Measurements from ENCODE around the gene FMNL2.
A peak's percentile ranks its signal among the peaks of the same experiment; 100 is the strongest.

Gene FMNL2

GRCh38 chr2:152602750-152603149 lies 267.8 kb downstream of the FMNL2 start:
- Histone ChIP-seq H3K4me3 (ENCODE audit: low read length in 2 of 2) (no peak overlapping the region), H3K36me3 (ENCODE audit: control insufficient read depth in 2 of 2, insufficient read depth in 2 of 2, low read length in 2 of 2) (no peaks in the 10 kb centered on the region), H3K27me3 (ENCODE audit: control insufficient read depth in 2 of 2, insufficient read depth in 2 of 2, low read length in 2 of 2) (no peaks in the 10 kb centered on the region), H3K9ac (ENCODE audit: low read depth in 1 of 2, low read length in 2 of 2) (no peak overlapping the region), H3K27ac (ENCODE audit: low read depth in 2 of 2, low read length in 2 of 2) (no peak overlapping the region), H3K4me1 (ENCODE audit: control insufficient read depth in 2 of 2, insufficient read depth in 2 of 2, low read length in 2 of 2) (no peaks in the 10 kb centered on the region), H3K9me3 (ENCODE audit: control insufficient read depth in 2 of 2, low read length in 2 of 2) (no peaks in the 10 kb centered on the region)

GRCh38 chr2:152603166-152603565 lies 268.2 kb downstream of the FMNL2 start:
- no peak overlapping the region for H3K27ac ChIP-seq (ENCODE audit: low read depth in 2 of 2, low read length in 2 of 2)
- no peaks in the 10 kb centered on the region for H3K36me3 ChIP-seq (ENCODE audit: control insufficient read depth in 2 of 2, insufficient read depth in 2 of 2, low read length in 2 of 2)
- H3K9ac ChIP-seq (ENCODE audit: low read depth in 1 of 2, low read length in 2 of 2), result no peak overlapping the region
- no peak overlapping the region for H3K4me3 ChIP-seq (ENCODE audit: low read length in 2 of 2)
- H3K4me1 ChIP-seq (ENCODE audit: control insufficient read depth in 2 of 2, insufficient read depth in 2 of 2, low read length in 2 of 2), result no peaks in the 10 kb centered on the region
- no peaks in the 10 kb centered on the region for H3K27me3 ChIP-seq (ENCODE audit: control insufficient read depth in 2 of 2, insufficient read depth in 2 of 2, low read length in 2 of 2)
- no peaks in the 10 kb centered on the region for H3K9me3 ChIP-seq (ENCODE audit: control insufficient read depth in 2 of 2, low read length in 2 of 2)

- Histone ChIP-seq H3K4me3 (ENCODE audit: low read length in 2 of 2) (no peak overlapping the region), H3K27ac (ENCODE audit: low read depth in 2 of 2, low read length in 2 of 2) (no peak overlapping the region), H3K27me3 (ENCODE audit: control insufficient read depth in 2 of 2, insufficient read depth in 2 of 2, low read length in 2 of 2) (no peaks in the 10 kb centered on the region), H3K9ac (ENCODE audit: low read depth in 1 of 2, low read length in 2 of 2) (no peak overlapping the region), H3K36me3 (ENCODE audit: control insufficient read depth in 2 of 2, insufficient read depth in 2 of 2, low read length in 2 of 2) (no peaks in the 10 kb centered on the region), H3K9me3 (ENCODE audit: control insufficient read depth in 2 of 2, low read length in 2 of 2) (no peaks in the 10 kb centered on the region), H3K4me1 (ENCODE audit: control insufficient read depth in 2 of 2, insufficient read depth in 2 of 2, low read length in 2 of 2) (no peaks in the 10 kb centered on the region)
These were observed 271.1 kb downstream of the FMNL2 start for GRCh38 chr2:152606081-152606480.

GRCh38 chr2:152606941-152607340 lies 272.0 kb downstream of the FMNL2 start:
- H3K4me1 ChIP-seq (ENCODE audit: control insufficient read depth in 2 of 2, insufficient read depth in 2 of 2, low read length in 2 of 2), result peaks cover 5 to 6% of the 10 kb centered on the region in 2 donors
- no peaks in the 10 kb centered on the region for H3K36me3 ChIP-seq (ENCODE audit: control insufficient read depth in 2 of 2, insufficient read depth in 2 of 2, low read length in 2 of 2)
- H3K4me3 ChIP-seq (ENCODE audit: low read length in 2 of 2), result no peak overlapping the region
- H3K9me3 ChIP-seq (ENCODE audit: control insufficient read depth in 2 of 2, low read length in 2 of 2), result no peaks in the 10 kb centered on the region
- no peak overlapping the region for H3K27ac ChIP-seq (ENCODE audit: low read depth in 2 of 2, low read length in 2 of 2)
- H3K27me3 ChIP-seq (ENCODE audit: control insufficient read depth in 2 of 2, insufficient read depth in 2 of 2, low read length in 2 of 2), result no peaks in the 10 kb centered on the region
- no peak overlapping the region for H3K9ac ChIP-seq (ENCODE audit: low read depth in 1 of 2, low read length in 2 of 2)

- Histone ChIP-seq H3K9me3 (ENCODE audit: control insufficient read depth in 2 of 2, low read length in 2 of 2) (no peaks in the 10 kb centered on the region), H3K4me1 (ENCODE audit: control insufficient read depth in 2 of 2, insufficient read depth in 2 of 2, low read length in 2 of 2) (peaks cover 6 to 10% of the 10 kb centered on the region in 2 donors), H3K4me3 (ENCODE audit: low read length in 2 of 2) (no peak overlapping the region), H3K36me3 (ENCODE audit: control insufficient read depth in 2 of 2, insufficient read depth in 2 of 2, low read length in 2 of 2) (no peaks in the 10 kb centered on the region), H3K27me3 (ENCODE audit: control insufficient read depth in 2 of 2, insufficient read depth in 2 of 2, low read length in 2 of 2) (no peaks in the 10 kb centered on the region), H3K27ac (ENCODE audit: low read depth in 2 of 2, low read length in 2 of 2) (no peak overlapping the region), H3K9ac (ENCODE audit: low read depth in 1 of 2, low read length in 2 of 2) (no peak overlapping the region)
These were observed 272.9 kb downstream of the FMNL2 start for GRCh38 chr2:152607793-152608300.

GRCh38 chr2:152609154-152609553 lies 274.2 kb downstream of the FMNL2 start:
- Histone ChIP-seq H3K4me3 (ENCODE audit: low read length in 2 of 2) (no peak overlapping the region), H3K36me3 (ENCODE audit: control insufficient read depth in 2 of 2, insufficient read depth in 2 of 2, low read length in 2 of 2) (no peaks in the 10 kb centered on the region), H3K27ac (ENCODE audit: low read depth in 2 of 2, low read length in 2 of 2) (no peak overlapping the region), H3K4me1 (ENCODE audit: control insufficient read depth in 2 of 2, insufficient read depth in 2 of 2, low read length in 2 of 2) (peaks cover 6 to 10% of the 10 kb centered on the region in 2 donors), H3K27me3 (ENCODE audit: control insufficient read depth in 2 of 2, insufficient read depth in 2 of 2, low read length in 2 of 2) (no peaks in the 10 kb centered on the region), H3K9ac (ENCODE audit: low read depth in 1 of 2, low read length in 2 of 2) (no peak overlapping the region), H3K9me3 (ENCODE audit: control insufficient read depth in 2 of 2, low read length in 2 of 2) (no peaks in the 10 kb centered on the region)

GRCh38 chr2:152609699-152610098 lies 274.7 kb downstream of the FMNL2 start:
- Histone ChIP-seq H3K4me3 (ENCODE audit: low read length in 2 of 2) (no peak overlapping the region), H3K27ac (ENCODE audit: low read depth in 2 of 2, low read length in 2 of 2) (no peak overlapping the region), H3K36me3 (ENCODE audit: control insufficient read depth in 2 of 2, insufficient read depth in 2 of 2, low read length in 2 of 2) (no peaks in the 10 kb centered on the region), H3K9ac (ENCODE audit: low read depth in 1 of 2, low read length in 2 of 2) (no peak overlapping the region), H3K27me3 (ENCODE audit: control insufficient read depth in 2 of 2, insufficient read depth in 2 of 2, low read length in 2 of 2) (no peaks in the 10 kb centered on the region), H3K4me1 (ENCODE audit: control insufficient read depth in 2 of 2, insufficient read depth in 2 of 2, low read length in 2 of 2) (peaks cover 6 to 10% of the 10 kb centered on the region in 2 donors), H3K9me3 (ENCODE audit: control insufficient read depth in 2 of 2, low read length in 2 of 2) (no peaks in the 10 kb centered on the region)

- H3K27me3 ChIP-seq (ENCODE audit: control insufficient read depth in 2 of 2, insufficient read depth in 2 of 2, low read length in 2 of 2), result no peaks in the 10 kb centered on the region
- H3K36me3 ChIP-seq (ENCODE audit: control insufficient read depth in 2 of 2, insufficient read depth in 2 of 2, low read length in 2 of 2), result no peaks in the 10 kb centered on the region
- no peaks in the 10 kb centered on the region for H3K9me3 ChIP-seq (ENCODE audit: control insufficient read depth in 2 of 2, low read length in 2 of 2)
- no peak overlapping the region for H3K9ac ChIP-seq (ENCODE audit: low read depth in 1 of 2, low read length in 2 of 2)
- H3K4me3 ChIP-seq (ENCODE audit: low read length in 2 of 2), result no peak overlapping the region
- H3K27ac ChIP-seq (ENCODE audit: low read depth in 2 of 2, low read length in 2 of 2), result peak overlapping the region; percentile 26 to 38
- H3K4me1 ChIP-seq (ENCODE audit: control insufficient read depth in 2 of 2, insufficient read depth in 2 of 2, low read length in 2 of 2), result peaks cover 6 to 10% of the 10 kb centered on the region in 2 donors
These were observed 276.7 kb downstream of the FMNL2 start for GRCh38 chr2:152611458-152612231.

GRCh38 chr2:152613235-152613634 lies 278.3 kb downstream of the FMNL2 start:
- Histone ChIP-seq H3K36me3 (ENCODE audit: control insufficient read depth in 2 of 2, insufficient read depth in 2 of 2, low read length in 2 of 2) (peaks cover 0 to 4% of the 10 kb centered on the region in 2 donors), H3K27me3 (ENCODE audit: control insufficient read depth in 2 of 2, insufficient read depth in 2 of 2, low read length in 2 of 2) (no peaks in the 10 kb centered on the region), H3K4me3 (ENCODE audit: low read length in 2 of 2) (no peak overlapping the region), H3K9me3 (ENCODE audit: control insufficient read depth in 2 of 2, low read length in 2 of 2) (no peaks in the 10 kb centered on the region), H3K9ac (ENCODE audit: low read depth in 1 of 2, low read length in 2 of 2) (no peak overlapping the region), H3K27ac (ENCODE audit: low read depth in 2 of 2, low read length in 2 of 2) (no peak overlapping the region), H3K4me1 (ENCODE audit: control insufficient read depth in 2 of 2, insufficient read depth in 2 of 2, low read length in 2 of 2) (peaks cover 6 to 10% of the 10 kb centered on the region in 2 donors)

- Histone ChIP-seq H3K4me3 (ENCODE audit: low read length in 2 of 2) (no peak overlapping the region), H3K27ac (ENCODE audit: low read depth in 2 of 2, low read length in 2 of 2) (no peak overlapping the region)
These were observed 280.2 kb downstream of the FMNL2 start for GRCh38 chr2:152615177-152615576.

More at GRCh38 chr2:152615177-152615576, 280.2 kb downstream of the FMNL2 start:
- H3K9me3 ChIP-seq (ENCODE audit: control insufficient read depth in 2 of 2, low read length in 2 of 2), result no peaks in the 10 kb centered on the region
- H3K9ac ChIP-seq (ENCODE audit: low read depth in 1 of 2, low read length in 2 of 2), result no peak overlapping the region
- no peaks in the 10 kb centered on the region for H3K27me3 ChIP-seq (ENCODE audit: control insufficient read depth in 2 of 2, insufficient read depth in 2 of 2, low read length in 2 of 2)
- H3K36me3 ChIP-seq (ENCODE audit: control insufficient read depth in 2 of 2, insufficient read depth in 2 of 2, low read length in 2 of 2), result peaks cover 4 to 9% of the 10 kb centered on the region in 2 donors
- H3K4me1 ChIP-seq (ENCODE audit: control insufficient read depth in 2 of 2, insufficient read depth in 2 of 2, low read length in 2 of 2), result peaks cover 6 to 10% of the 10 kb centered on the region in 2 donors
